Measurements from ENCODE around the gene SCYL3.

Gene SCYL3

GRCh38 chr1:169804941-169805340, 88.8 kb downstream of the SCYL3 start:
- no peak for TF ChIP-seq CTCF (IDR thresholded peaks at IDR 0.05; ENCODE audit: low read depth, low read length, missing control alignments)
- in situ Hi-C loops (cut with HindIII; ENCODE audit: low pct_ligation_motif_present, low sequenced_read_pairs): no loop called here
- Histone ChIP-seq H3K36me3 (replicated peaks) (no peaks in the 10 kb centered on the region), H3K27me3 (replicated peaks) (no peaks in the 10 kb centered on the region), H3K27ac (no peak overlapping the region), H3K4me3 (ENCODE audit: low read depth, low read length) (no peak overlapping the region)
- DNase-seq: no peak

GRCh38 chr1:169802888-169803287, 90.8 kb downstream of the SCYL3 start:
- no peaks in the 10 kb centered on the region for H3K27me3 ChIP-seq (replicated peaks)
- no peak for DNase-seq
- H3K4me3 ChIP-seq (ENCODE audit: low read depth, low read length): no peak overlapping the region
- in situ Hi-C loops (cut with HindIII; ENCODE audit: low pct_ligation_motif_present, low sequenced_read_pairs): no loop called here
- H3K27ac ChIP-seq: no peak overlapping the region
- no peaks in the 10 kb centered on the region for H3K36me3 ChIP-seq (replicated peaks)
- no peak for TF ChIP-seq CTCF (IDR thresholded peaks at IDR 0.05; ENCODE audit: low read depth, low read length, missing control alignments)
